HUES48 (cell line): ENCODE measurements around the gene BRCC3.

Source experiments
- H3K27ac ChIP-seq: one replicate; pipeline ENCODE4 v1.7.0; 2013; ENCODE audit warnings: low read depth, low read length, inconsistent platforms
- H3K27me3 ChIP-seq: 2 replicates; pipeline ENCODE4 v1.6.1; 2013; ENCODE audit warnings: mild to moderate bottlenecking, low read length; ENCODE audit not compliant: control insufficient read depth, insufficient read depth
- H3K36me3 ChIP-seq: 2 replicates; pipeline ENCODE4 v1.6.1; 2013; ENCODE audit warnings: low read length; ENCODE audit not compliant: control insufficient read depth, insufficient read depth
- H3K4me1 ChIP-seq: 2 replicates; pipeline ENCODE4 v1.6.1; 2013; ENCODE audit warnings: mild to moderate bottlenecking, low read length; ENCODE audit not compliant: control insufficient read depth, insufficient read depth
- H3K4me3 ChIP-seq: 2 replicates; pipeline ENCODE4 v1.5.1; 2013; ENCODE audit warnings: mild to moderate bottlenecking, low read depth, low read length
- H3K9ac ChIP-seq: 2 replicates; pipeline ENCODE4 v1.6.1; 2013; ENCODE audit warnings: mild to moderate bottlenecking, low read depth, low read length, moderate library complexity
- H3K9me3 ChIP-seq: 2 replicates; pipeline ENCODE4 v1.6.1; 2013; ENCODE audit warnings: low read length; ENCODE audit not compliant: control insufficient read depth, insufficient read depth

The BRCC3 gene

DNA sequence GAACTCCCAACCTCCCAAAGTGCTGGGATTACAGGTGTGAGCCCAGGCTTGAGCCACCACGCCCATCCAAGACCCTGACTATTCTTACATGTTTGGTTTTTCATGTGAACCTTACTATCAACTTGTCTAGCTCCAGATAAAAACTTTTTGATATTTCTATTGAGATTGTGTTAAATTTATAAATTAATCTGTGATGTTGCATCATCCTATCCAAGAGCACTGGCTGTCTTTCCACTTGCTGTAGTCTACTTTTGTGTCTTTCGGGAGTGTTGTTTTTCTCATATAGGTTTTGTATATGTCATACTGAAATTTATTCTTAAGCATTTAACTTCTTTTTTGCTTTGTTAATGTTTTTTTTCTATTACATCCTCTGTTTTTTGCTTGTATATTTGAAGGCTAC is 34.6 kb downstream of the BRCC3 start:
- peaks cover 3% of the 10 kb centered on the region; the same call in 1 of the 2 replicates for H3K36me3 ChIP-seq
- no peak overlapping the region for H3K4me3 ChIP-seq
- H3K27me3 ChIP-seq: no peaks in the 10 kb centered on the region
- no peak overlapping the region for H3K27ac ChIP-seq
- H3K4me1 ChIP-seq: no peaks in the 10 kb centered on the region
- H3K9me3 ChIP-seq: peaks cover 35% of the 10 kb centered on the region
- H3K9ac ChIP-seq: no peak overlapping the region

DNA sequence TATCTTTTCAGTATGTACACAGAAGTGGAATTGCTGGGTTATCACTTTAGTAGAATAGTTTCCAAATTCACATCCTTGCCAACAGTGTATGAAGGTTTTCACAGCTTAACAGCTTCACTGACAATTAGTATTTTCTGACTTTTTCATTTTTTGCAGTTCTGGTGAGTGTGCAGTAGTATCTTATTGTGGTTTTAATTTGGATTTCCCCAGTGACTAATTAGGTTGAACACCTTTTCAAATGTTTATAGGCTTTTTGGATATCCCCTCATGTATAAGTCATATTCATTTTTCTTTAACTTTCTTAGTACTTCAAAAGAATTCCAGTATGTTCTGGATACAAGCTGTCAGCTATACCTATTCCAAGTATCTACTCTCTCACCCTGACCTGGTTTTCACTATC is 37.1 kb downstream of the BRCC3 start:
- Histone ChIP-seq H3K27me3 (no peaks in the 10 kb centered on the region), H3K9ac (no peak overlapping the region), H3K36me3 (peaks cover 7% of the 10 kb centered on the region; the same call in 1 of the 2 replicates), H3K4me1 (no peaks in the 10 kb centered on the region), H3K27ac (no peak overlapping the region), H3K9me3 (peaks cover 51% of the 10 kb centered on the region), H3K4me3 (no peak overlapping the region)

DNA sequence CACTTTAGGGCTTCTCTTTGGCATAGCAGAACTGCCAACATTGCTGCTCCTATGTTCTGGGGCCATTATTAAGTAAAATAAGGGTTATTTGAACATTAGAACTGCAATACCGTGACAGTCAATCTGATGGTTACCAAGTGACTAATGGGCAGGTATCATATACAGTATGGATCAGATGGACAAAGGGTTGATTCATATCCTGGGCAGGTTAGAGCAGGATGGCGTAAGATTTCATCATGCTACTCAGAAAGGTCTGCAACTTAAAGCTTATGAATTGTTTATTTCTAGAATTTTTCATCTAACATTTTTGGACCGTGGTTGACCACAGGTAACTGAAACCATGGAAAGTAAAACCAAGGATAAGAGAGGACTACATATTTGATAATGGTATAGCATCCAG is 40.9 kb downstream of the BRCC3 start:
- Histone ChIP-seq H3K36me3 (peaks cover 10% of the 10 kb centered on the region; the same call in 1 of the 2 replicates), H3K4me1 (no peaks in the 10 kb centered on the region), H3K9me3 (peaks cover 80% of the 10 kb centered on the region), H3K9ac (no peak overlapping the region), H3K4me3 (no peak overlapping the region), H3K27me3 (no peaks in the 10 kb centered on the region), H3K27ac (no peak overlapping the region)

DNA sequence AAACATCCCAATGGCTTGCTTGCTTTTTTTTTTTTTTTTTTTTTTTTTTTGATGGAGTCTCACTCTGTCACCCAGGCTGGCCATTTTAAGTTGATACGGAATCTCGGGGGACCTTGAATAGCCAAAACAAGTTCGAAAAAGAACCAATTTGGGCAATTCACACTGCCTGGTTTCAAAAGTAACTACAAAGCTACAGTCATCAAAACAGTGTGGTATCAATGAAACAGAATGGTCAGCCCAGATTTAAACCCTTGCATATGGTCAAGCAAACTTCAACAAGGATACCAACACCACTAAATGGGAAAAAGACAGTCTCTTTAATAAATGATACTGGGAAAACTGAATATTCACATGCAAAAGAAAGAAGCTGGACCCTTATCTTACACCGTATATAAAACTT is 41.8 kb downstream of the BRCC3 start:
- Histone ChIP-seq H3K36me3 (peaks cover 12% of the 10 kb centered on the region), H3K9ac (no peak overlapping the region), H3K27me3 (no peaks in the 10 kb centered on the region), H3K4me1 (no peaks in the 10 kb centered on the region), H3K27ac (no peak overlapping the region), H3K4me3 (no peak overlapping the region), H3K9me3 (peaks cover 72% of the 10 kb centered on the region)

DNA sequence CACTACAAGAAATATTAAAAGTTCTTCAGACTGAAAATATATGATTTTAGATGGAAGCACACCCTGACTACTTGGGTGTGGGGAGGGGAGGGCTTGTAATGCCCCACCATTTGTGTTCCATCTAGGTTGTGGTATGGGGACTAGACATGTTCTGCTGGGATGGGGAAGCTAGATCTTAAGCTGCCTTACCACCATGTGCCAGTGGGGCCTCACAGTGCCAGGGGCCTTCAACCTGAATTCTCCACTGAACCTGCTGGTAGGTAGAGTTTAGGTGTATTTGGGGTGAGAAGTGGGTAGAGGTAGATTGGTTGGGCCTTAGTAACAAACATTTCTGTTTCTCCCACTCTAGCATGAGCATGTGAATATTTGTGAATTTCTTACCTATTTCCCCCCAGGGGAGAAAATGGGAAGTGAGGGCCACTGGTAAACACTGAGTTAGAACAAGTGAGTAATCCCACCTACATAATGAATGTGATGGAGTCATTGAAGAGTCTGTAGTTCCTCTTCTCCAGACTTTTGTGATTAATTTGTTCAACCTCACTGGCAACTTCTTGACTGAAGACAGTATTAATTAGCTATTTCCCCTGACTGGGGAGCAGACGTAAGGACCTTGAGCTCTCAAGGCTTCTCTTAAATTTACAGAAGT is 44.0 kb downstream of the BRCC3 start:
- H3K4me1 ChIP-seq: no peaks in the 10 kb centered on the region
- H3K27ac ChIP-seq: no peak overlapping the region
- no peak overlapping the region for H3K4me3 ChIP-seq
- H3K9ac ChIP-seq: no peak overlapping the region
- peaks cover 68% of the 10 kb centered on the region for H3K9me3 ChIP-seq
- no peaks in the 10 kb centered on the region for H3K27me3 ChIP-seq
- H3K36me3 ChIP-seq: peaks cover 17% of the 10 kb centered on the region

- no peaks in the 10 kb centered on the region for H3K36me3 ChIP-seq
- no peaks in the 10 kb centered on the region for H3K4me1 ChIP-seq
- peaks cover 37% of the 10 kb centered on the region for H3K9me3 ChIP-seq
- no peak overlapping the region for H3K4me3 ChIP-seq
- no peak overlapping the region for H3K27ac ChIP-seq
- H3K9ac ChIP-seq: no peak overlapping the region
- H3K27me3 ChIP-seq: no peaks in the 10 kb centered on the region
Observed at GRCh38 chrX:155127465-155127864, 56.2 kb downstream of the BRCC3 start.

- Histone ChIP-seq H3K36me3 (no peaks in the 10 kb centered on the region), H3K27ac (no peak overlapping the region), H3K9me3 (peaks cover 35% of the 10 kb centered on the region), H3K4me1 (no peaks in the 10 kb centered on the region), H3K9ac (no peak overlapping the region), H3K27me3 (no peaks in the 10 kb centered on the region), H3K4me3 (no peak overlapping the region)
Observed at GRCh38 chrX:155127940-155128339, 56.6 kb downstream of the BRCC3 start.

DNA sequence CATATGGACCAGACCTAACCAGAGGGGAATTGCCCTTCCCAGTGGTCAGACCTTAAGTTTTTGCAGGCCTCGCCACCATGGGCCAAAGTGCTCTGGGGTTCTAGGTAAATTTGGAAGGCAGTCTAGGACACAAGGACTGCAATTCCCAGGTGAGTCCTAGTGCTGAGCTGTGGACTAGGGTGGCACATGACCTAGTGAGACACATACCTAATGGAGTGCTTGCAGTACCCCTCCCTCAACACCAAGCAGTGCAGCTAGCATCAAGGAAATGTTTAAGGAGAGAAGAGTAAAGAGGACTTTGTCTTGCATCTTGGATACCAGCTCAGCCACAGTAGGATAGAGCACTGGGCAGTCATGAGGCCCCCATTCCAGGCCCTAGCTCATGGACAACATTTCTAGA is 60.8 kb downstream of the BRCC3 start:
- Histone ChIP-seq H3K9ac (no peak overlapping the region), H3K4me3 (no peak overlapping the region), H3K4me1 (no peaks in the 10 kb centered on the region), H3K36me3 (no peaks in the 10 kb centered on the region), H3K27me3 (no peaks in the 10 kb centered on the region), H3K27ac (no peak overlapping the region), H3K9me3 (peaks cover 43% of the 10 kb centered on the region)

GRCh38 chrX:155134255-155134654 is 62.9 kb downstream of the BRCC3 start:
- Histone ChIP-seq H3K4me1 (no peaks in the 10 kb centered on the region), H3K9me3 (peaks cover 43% of the 10 kb centered on the region), H3K9ac (no peak overlapping the region), H3K4me3 (no peak overlapping the region), H3K27ac (no peak overlapping the region), H3K36me3 (no peaks in the 10 kb centered on the region), H3K27me3 (no peaks in the 10 kb centered on the region)

DNA sequence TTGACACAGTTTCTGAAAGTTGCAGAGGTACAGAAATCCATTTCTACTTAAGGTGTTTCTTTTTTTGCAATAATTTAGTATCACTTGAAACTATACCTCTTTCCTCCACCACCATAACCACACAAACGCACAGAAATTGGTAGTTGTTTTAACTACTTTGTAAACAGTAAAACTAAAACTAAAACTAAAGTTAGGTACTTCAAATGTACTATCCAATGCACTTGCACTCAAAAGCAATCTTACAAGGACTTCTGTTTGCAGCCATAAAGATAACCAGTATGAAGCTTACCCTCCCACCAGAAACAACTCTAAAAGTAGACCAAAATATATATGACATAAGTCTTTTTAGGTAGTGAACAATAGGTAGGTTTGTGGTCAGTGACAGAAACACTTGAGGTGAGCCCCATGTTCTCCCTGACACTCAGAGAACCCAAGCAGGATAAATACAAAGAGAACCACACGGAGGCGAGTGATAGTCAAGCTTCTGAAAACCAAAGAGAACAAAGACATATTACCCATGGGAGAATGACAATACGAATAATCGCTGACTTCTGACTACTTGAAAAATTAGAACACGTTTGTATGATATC is 72.7 kb downstream of the BRCC3 start:
- H3K9me3 ChIP-seq: peaks cover 22% of the 10 kb centered on the region
- no peaks in the 10 kb centered on the region for H3K4me1 ChIP-seq
- H3K27me3 ChIP-seq: no peaks in the 10 kb centered on the region

DNA sequence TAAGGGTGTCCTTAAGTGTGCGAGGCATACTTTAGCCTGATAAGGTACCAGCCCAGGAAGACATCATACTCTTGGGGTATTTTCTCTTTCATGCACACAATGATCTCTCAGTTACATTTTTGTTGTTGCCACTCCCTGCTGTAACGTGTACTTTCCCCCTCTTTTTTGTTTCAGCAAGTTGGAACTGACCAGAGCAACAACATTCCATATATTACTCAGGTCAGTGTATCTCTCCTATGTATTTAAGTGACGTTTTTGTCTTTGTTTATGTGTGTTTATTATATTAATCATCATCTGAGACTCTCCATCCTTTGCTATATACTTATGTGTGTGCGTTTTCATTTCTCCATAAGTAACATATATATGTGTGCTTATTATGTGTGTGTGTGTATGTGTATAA is 73.6 kb downstream of the BRCC3 start:
- Histone ChIP-seq H3K27me3 (no peaks in the 10 kb centered on the region), H3K27ac (no peak overlapping the region), H3K9me3 (peaks cover 16% of the 10 kb centered on the region), H3K36me3 (no peaks in the 10 kb centered on the region), H3K9ac (no peak overlapping the region), H3K4me3 (no peak overlapping the region), H3K4me1 (no peaks in the 10 kb centered on the region)

More for the DNA sequence above, 72.7 kb downstream of the BRCC3 start:
- H3K9ac ChIP-seq: no peak overlapping the region
- H3K36me3 ChIP-seq: no peaks in the 10 kb centered on the region
- no peak overlapping the region for H3K27ac ChIP-seq
- H3K4me3 ChIP-seq: no peak overlapping the region
